Measurements from ENCODE around the gene ATN1.

Gene ATN1

GRCh38 chr12:6912164-6912935 is 15.4 kb upstream of the ATN1 start:
- no peak overlapping the region for H3K4me3 ChIP-seq (ENCODE audit: low read depth, low read length)
- DNase-seq (ENCODE audit: low read depth): no peak
- no peak for TF ChIP-seq CTCF (IDR thresholded peaks at IDR 0.05; ENCODE audit: control insufficient read depth, extremely low read depth, insufficient read depth)

- H3K4me3 ChIP-seq (ENCODE audit: low read depth, low read length): peak within 1 kb of the TSS; percentile 60
- DNase-seq (ENCODE audit: low read depth): no peak
- no peak for TF ChIP-seq CTCF (IDR thresholded peaks at IDR 0.05; ENCODE audit: control insufficient read depth, extremely low read depth, insufficient read depth)
These were observed 13.4 kb upstream of the ATN1 start, which contains the start of gene ENO2 for GRCh38 chr12:6914246-6914946. TSS of gene ENO2 (plus strand) at chr12:6914580. CDS start at chr12:6915833, 1,253 bp downstream.

- no peak for DNase-seq (ENCODE audit: low read depth)
- no peak for TF ChIP-seq CTCF (IDR thresholded peaks at IDR 0.05; ENCODE audit: control insufficient read depth, extremely low read depth, insufficient read depth)
- peak overlapping the region; percentile 60 for H3K4me3 ChIP-seq (ENCODE audit: low read depth, low read length)
These were observed 12.6 kb upstream of the ATN1 start for GRCh38 chr12:6914947-6915788.

GRCh38 chr12:6915789-6916285 is 11.9 kb upstream of the ATN1 start:
- TF ChIP-seq CTCF (IDR thresholded peaks at IDR 0.05; ENCODE audit: control insufficient read depth, extremely low read depth, insufficient read depth): no peak
- DNase-seq (ENCODE audit: low read depth): no peak
- H3K4me3 ChIP-seq (ENCODE audit: low read depth, low read length): no peak overlapping the region

GRCh38 chr12:6916426-6917200 is 11.1 kb upstream of the ATN1 start:
- no peak for TF ChIP-seq CTCF (IDR thresholded peaks at IDR 0.05; ENCODE audit: control insufficient read depth, extremely low read depth, insufficient read depth)
- DNase-seq (ENCODE audit: low read depth): no peak
- H3K4me3 ChIP-seq (ENCODE audit: low read depth, low read length): no peak overlapping the region
